Prostate gland (tissue), 2 donors: Measurements from ENCODE around the gene CFHR1. TPM values are rescaled to one million over a fixed set of nuclear protein-coding genes. Genes with fewer than 3 reads are reported as not detected.
"Not testable (repeated sequence)": the region's sequence is repeated elsewhere in the genome, so short reads cannot be mapped to it uniquely, and the experiment has no call there.

Source experiments
- DNase-seq: peaks from one replicate; pipeline ENCODE4 v3.0.0-alpha.2; 2019; ENCODE audit warnings: low spot score
- H3K27ac ChIP-seq, 2 donors: fragments of 200-600 bp; sonication (generic); 2 replicates each; pipeline ENCODE4 v1.5.1; 2017 to 2019
- H3K27me3 ChIP-seq: fragments of 200-600 bp; sonication (generic); replicated peaks from 2 replicates; pipeline ENCODE4 v1.5.1; 2019; ENCODE audit not compliant: insufficient read depth
- H3K36me3 ChIP-seq, 2 donors: fragments of 200-600 bp; sonication (generic); 1 replicate in 1 of 2; 2 replicates in 1 of 2; pipeline versions ENCODE4 v1.5.1 to v1.8.1; 2017 to 2019
- H3K4me1 ChIP-seq: fragments of 200-600 bp; sonication (generic); replicated peaks from 2 replicates; pipeline ENCODE4 v1.5.1; 2019
- H3K4me3 ChIP-seq, 2 donors: fragments of 200-600 bp; sonication (generic); 2 replicates each; pipeline ENCODE4 v1.5.1; 2017 to 2019
- H3K9me3 ChIP-seq: fragments of 200-600 bp; sonication (generic); 2 replicates; pipeline ENCODE4 v1.5.1; 2017
- CTCF ChIP-seq, 4 experiments: fragments of 200-600 bp in 2 of 4; fragments of 450-650 bp in 2 of 4; sonication (generic) in 2 of 4; IDR thresholded peaks; 1 replicate in 3 of 4; 2 replicates in 1 of 4; pipeline ENCODE4 v1.5.1; 2016 to 2019; ENCODE audit warnings: antibody characterized with exemption in 4 of 4, mild to moderate bottlenecking in 2 of 4, moderate library complexity in 2 of 4
- POLR2A ChIP-seq: fragments of 450-650 bp; IDR thresholded peaks from one replicate; pipeline ENCODE4 v1.6.1; 2016; ENCODE audit warnings: antibody characterized with exemption, mild to moderate bottlenecking
- POLR2AphosphoS5 ChIP-seq: sonication (generic); formaldehyde crosslinking; IDR thresholded peaks from one replicate; pipeline ENCODE4 v1.6.1; 2017; ENCODE audit warnings: antibody characterized with exemption
- WGBS: methylation state at CpG from one replicate; pipeline ENCODE4 v1.1.5; 2018; 5-methylcytosine and 5-hydroxymethylcytosine counted together
- intact Hi-C: fragments of 100-400 bp; cut with DNase I; formaldehyde crosslinking; loops from one replicate; pipeline ENCODE4 v1.14.2; 2022
- total RNA-seq, 2 donors: library from RNA; depleted of rRNA; stranded (reverse); fragments of >200 nt; gene quantifications; one replicate each; pipeline ENCODE4 v1.1.0, GENCODE V29; 2016

CFHR1 gene
- total RNA-seq, 2 donors from 2014 or later: not detected

GRCh38 chr1:196827860-196828259, 8.3 kb downstream of the CFHR1 start:
- H3K27ac ChIP-seq, H3K36me3 ChIP-seq, H3K4me3 ChIP-seq, H3K9me3 ChIP-seq, H3K27me3 ChIP-seq, intact Hi-C loops, DNase-seq, H3K4me1 ChIP-seq: not testable (repeated sequence)
- WGBS: 0% methylated on average over 4 of the region's 4 CpGs
- peak in 2 of 4 experiments; percentile 19 to 37 for TF ChIP-seq CTCF (IDR thresholded peaks at IDR 0.05)

GRCh38 chr1:196849613-196850492, 30.3 kb downstream of the CFHR1 start:
- intact Hi-C loops, H3K36me3 ChIP-seq, H3K27me3 ChIP-seq, H3K4me3 ChIP-seq, H3K27ac ChIP-seq, H3K4me1 ChIP-seq, DNase-seq, H3K9me3 ChIP-seq: not testable (repeated sequence)
- 73% methylated on average over 2 of the region's 4 CpGs for WGBS

- H3K4me1 ChIP-seq: no peaks in the 10 kb centered on the region
- no peak for TF ChIP-seq POLR2AphosphoS5
- TF ChIP-seq CTCF (IDR thresholded peaks at IDR 0.05): no peak
- no peak for TF ChIP-seq POLR2A
- H3K27me3 ChIP-seq: no peaks in the 10 kb centered on the region
- no peak overlapping the region for H3K4me3 ChIP-seq
- H3K36me3 ChIP-seq: no peaks in the 10 kb centered on the region
- intact Hi-C loops: no loop called here
- 81% methylated on average over 6 of the region's 6 CpGs for WGBS
- H3K27ac ChIP-seq: no peak overlapping the region
- no peaks in the 10 kb centered on the region for H3K9me3 ChIP-seq
- DNase-seq: no peak
Observed at GRCh38 chr1:196856053-196856452, 36.5 kb downstream of the CFHR1 start.

GRCh38 chr1:196857188-196857587, 37.7 kb downstream of the CFHR1 start:
- intact Hi-C loops: no loop called here
- Histone ChIP-seq H3K27me3 (no peaks in the 10 kb centered on the region), H3K4me1 (no peaks in the 10 kb centered on the region), H3K9me3 (no peaks in the 10 kb centered on the region), H3K27ac (no peak overlapping the region), H3K4me3 (no peak overlapping the region), H3K36me3 (no peaks in the 10 kb centered on the region)
- 76% methylated on average over 2 of the region's 2 CpGs for WGBS
- no peak for DNase-seq
- TF ChIP-seq POLR2AphosphoS5 (no peak), CTCF (IDR thresholded peaks at IDR 0.05) (no peak), POLR2A (no peak)

- Histone ChIP-seq H3K27ac (no peak overlapping the region), H3K4me3 (no peak overlapping the region), H3K36me3 (no peaks in the 10 kb centered on the region), H3K27me3 (no peaks in the 10 kb centered on the region), H3K9me3 (no peaks in the 10 kb centered on the region), H3K4me1 (no peaks in the 10 kb centered on the region)
- 62% methylated on average over 3 of the region's 3 CpGs for whole genome bisulfite sequencing
- no peak for DNase-seq
- intact Hi-C loops: no loop called here
- TF ChIP-seq POLR2A (no peak), CTCF (IDR thresholded peaks at IDR 0.05) (no peak), POLR2AphosphoS5 (no peak)
Observed at GRCh38 chr1:196858811-196859210, 39.3 kb downstream of the CFHR1 start.
